ENCODE results near the gene TAF1C.

Gene TAF1C

DNA sequence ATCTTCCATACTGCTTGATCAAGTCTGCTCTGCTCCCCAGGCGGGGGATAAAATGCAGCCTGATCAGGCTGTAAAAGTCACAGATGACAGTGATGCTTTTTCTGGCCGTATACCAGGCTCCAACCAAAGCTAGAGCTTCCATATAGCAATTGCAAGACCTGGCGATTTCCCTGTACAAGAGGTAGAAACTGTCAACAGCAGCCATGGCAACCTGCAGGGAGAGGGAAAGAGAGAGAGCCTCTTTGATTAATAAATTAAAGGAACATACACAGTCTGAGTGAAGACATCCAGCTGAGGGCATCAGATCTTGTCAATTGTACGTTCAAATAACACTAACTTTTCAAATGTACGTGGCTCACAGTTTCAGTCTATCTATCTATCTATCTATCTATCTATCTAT, 55.7 kb downstream of the TAF1C start:
- no peak for DNase-seq (ENCODE audit: low read depth in 1 of 2, low spot score in 1 of 2)
